ENCODE data around the gene PDCD4. TPM values are rescaled to one million over a fixed set of nuclear protein-coding genes. Genes with fewer than 3 reads are reported as not detected.

Gene PDCD4
- total and polyA plus RNA-seq, 10 of the 15 experiments (the other 5 are each of a cell fraction or from before 2014, with no cell fraction given) = 101 to 372 (median 171) TPM

GRCh38 chr10:110887560-110887959, 15.8 kb downstream of the PDCD4 start:
- FAIRE-seq = no peak
- intact Hi-C loops (cut with micrococcal nuclease; ENCODE audit: unreplicated experiment) (no loop called here), in situ Hi-C loops (cut with MboI) (no loop called here)
- H3K4me3 ChIP-seq = no peak overlapping the region
- H3K27ac ChIP-seq (ENCODE audit: control insufficient read depth, insufficient read depth) = no peak overlapping the region
- H3K9me3 ChIP-seq (replicated peaks; ENCODE audit: control insufficient read depth, insufficient read depth, low read length) = no peaks in the 10 kb centered on the region
- H3K4me2 ChIP-seq (ENCODE audit: control insufficient read depth, insufficient read depth) = no peak overlapping the region
- peaks cover 13% of the 10 kb centered on the region for H3K79me2 ChIP-seq (ENCODE audit: control insufficient read depth, insufficient read depth, low read length)
- ATAC-seq = peak; percentile 17; the same call in 2 of the 3 replicates
- peaks cover 6% of the 10 kb centered on the region for H3K4me1 ChIP-seq (ENCODE audit: control insufficient read depth, insufficient read depth, low read length)
- DNase-seq (ENCODE audit: low read depth, low spot score) = no peak
- ChIA-PET CTCF (interaction anchor here (0.6 to 2.5 kb wide), 11 partner anchors 9 to 288 kb away, joined by 3 to 25 read pairs (median 4); partner anchors contain the start of gene PDCD4), POLR2A (interaction anchor here (0.7 to 2.6 kb wide), 6 partner anchors 9 to 83 kb away, joined by 3 to 12 read pairs (median 4); partner anchors contain the start of gene BBIP1), SMC1A (ENCODE audit: uncharacterized antibody, unreplicated experiment) (interaction anchor here (0.5 to 2.3 kb wide), 19 partner anchors 9 to 276 kb away, joined by 3 to 27 read pairs (median 5); partner anchors contain the start of gene PDCD4), RAD21 (ENCODE audit: unreplicated experiment) (interaction anchor here (0.6 to 2.6 kb wide), 7 partner anchors 9 to 389 kb away, joined by 3 to 22 read pairs (median 5); no protein-coding TSS in a partner anchor)
- H3K9ac ChIP-seq (ENCODE audit: control insufficient read depth, insufficient read depth, low read length) = no peak overlapping the region
- no peak overlapping the region for H2AFZ ChIP-seq (ENCODE audit: control insufficient read depth, low read depth, low read length)
- 94% methylated on average over 1 of the region's 1 CpG for WGBS (ENCODE audit: insufficient coverage, insufficient replicate concordance, low lambda C conversion rate, missing lambda C conversion rate)
- no TSS peak for BruUV-seq (replicated peaks)
- H4K20me1 ChIP-seq (ENCODE audit: control insufficient read depth, insufficient read depth) = no peaks in the 10 kb centered on the region
- H3K27me3 ChIP-seq (replicated peaks in 1 of 2; ENCODE audit: control insufficient read depth in 2 of 2, insufficient read depth in 2 of 2, low read length in 1 of 2) = no peaks in the 10 kb centered on the region
- peaks cover 0 to 26% of the 10 kb centered on the region in 2 experiments; a peak in 3 of 4 replicates for H3K36me3 ChIP-seq (ENCODE audit: control insufficient read depth in 2 of 2, insufficient read depth in 2 of 2, low read length in 1 of 2)
- TF ChIP-seq RBBP5 (conservative IDR thresholded peaks at IDR 0.05) (no peak), FOXK2 (IDR thresholded peaks at IDR 0.05) (no peak), CEBPB (IDR thresholded peaks at IDR 0.05; ENCODE audit: borderline replicate concordance in 1 of 2, low read depth in 2 of 2, low read length in 2 of 2) (no peak), IKZF1 (conservative IDR thresholded peaks at IDR 0.05) (no peak), RUNX3 (IDR thresholded peaks at IDR 0.05; ENCODE audit: low read length) (no peak), EGR1 (IDR thresholded peaks at IDR 0.05; ENCODE audit: borderline replicate concordance in 1 of 2, low read depth in 2 of 2, low read length in 2 of 2) (no peak), ESRRA (IDR thresholded peaks at IDR 0.05; ENCODE audit: low read length) (no peak), IRF4 (IDR thresholded peaks at IDR 0.05; ENCODE audit: low read depth, low read length) (no peak), RAD21 (IDR thresholded peaks at IDR 0.05; ENCODE audit: insufficient read depth, low read depth, low read length) (no peak), SP1 (IDR thresholded peaks at IDR 0.05; ENCODE audit: low read depth, low read length) (no peak), SKIL (IDR thresholded peaks at IDR 0.05; ENCODE audit: low read depth, poor library complexity, severe bottlenecking) (no peak), ATF3 (IDR thresholded peaks at IDR 0.05; ENCODE audit: borderline replicate concordance, extremely low read depth, low read depth, low read length) (no peak), PAX8 (IDR thresholded peaks at IDR 0.05) (no peak), NFYB (IDR thresholded peaks at IDR 0.05; ENCODE audit: insufficient read depth, low read depth, low read length) (no peak), RELA (IDR thresholded peaks at IDR 0.05; ENCODE audit: borderline replicate concordance, partially characterized antibody) (no peak), POLR2A (IDR thresholded peaks at IDR 0.05; ENCODE audit: low read depth, low read length) (no peak), TAF1 (IDR thresholded peaks at IDR 0.05; ENCODE audit: borderline replicate concordance, low read depth, low read length) (no peak), SMAD5 (IDR thresholded peaks at IDR 0.05; ENCODE audit: low read depth) (no peak), JUND (IDR thresholded peaks at IDR 0.05; ENCODE audit: low read depth, low read length) (no peak)
- TF ChIP-seq, protein P1, sequence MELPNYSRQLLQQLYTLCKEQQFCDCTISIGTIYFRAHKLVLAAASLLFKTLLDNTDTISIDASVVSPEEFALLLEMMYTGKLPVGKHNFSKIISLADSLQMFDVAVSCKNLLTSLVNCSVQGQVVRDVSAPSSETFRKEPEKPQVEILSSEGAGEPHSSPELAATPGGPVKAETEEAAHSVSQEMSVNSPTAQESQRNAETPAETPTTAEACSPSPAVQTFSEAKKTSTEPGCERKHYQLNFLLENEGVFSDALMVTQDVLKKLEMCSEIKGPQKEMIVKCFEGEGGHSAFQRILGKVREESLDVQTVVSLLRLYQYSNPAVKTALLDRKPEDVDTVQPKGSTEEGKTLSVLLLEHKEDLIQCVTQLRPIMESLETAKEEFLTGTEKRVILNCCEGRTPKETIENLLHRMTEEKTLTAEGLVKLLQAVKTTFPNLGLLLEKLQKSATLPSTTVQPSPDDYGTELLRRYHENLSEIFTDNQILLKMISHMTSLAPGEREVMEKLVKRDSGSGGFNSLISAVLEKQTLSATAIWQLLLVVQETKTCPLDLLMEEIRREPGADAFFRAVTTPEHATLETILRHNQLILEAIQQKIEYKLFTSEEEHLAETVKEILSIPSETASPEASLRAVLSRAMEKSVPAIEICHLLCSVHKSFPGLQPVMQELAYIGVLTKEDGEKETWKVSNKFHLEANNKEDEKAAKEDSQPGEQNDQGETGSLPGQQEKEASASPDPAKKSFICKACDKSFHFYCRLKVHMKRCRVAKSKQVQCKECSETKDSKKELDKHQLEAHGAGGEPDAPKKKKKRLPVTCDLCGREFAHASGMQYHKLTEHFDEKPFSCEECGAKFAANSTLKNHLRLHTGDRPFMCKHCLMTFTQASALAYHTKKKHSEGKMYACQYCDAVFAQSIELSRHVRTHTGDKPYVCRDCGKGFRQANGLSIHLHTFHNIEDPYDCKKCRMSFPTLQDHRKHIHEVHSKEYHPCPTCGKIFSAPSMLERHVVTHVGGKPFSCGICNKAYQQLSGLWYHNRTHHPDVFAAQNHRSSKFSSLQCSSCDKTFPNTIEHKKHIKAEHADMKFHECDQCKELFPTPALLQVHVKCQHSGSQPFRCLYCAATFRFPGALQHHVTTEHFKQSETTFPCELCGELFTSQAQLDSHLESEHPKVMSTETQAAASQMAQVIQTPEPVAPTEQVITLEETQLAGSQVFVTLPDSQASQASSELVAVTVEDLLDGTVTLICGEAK (IDR thresholded peaks at IDR 0.05; ENCODE audit: borderline replicate concordance) = no peak

All from GM12878 (cell line).